Measurements from ENCODE around the gene CCDC8.
"Not testable (repeated sequence)": the region's sequence is repeated elsewhere in the genome, so short reads cannot be mapped to it uniquely, and the experiment has no call there.

GRCh38 chr19:46433470-46433869 is 20.1 kb upstream of the CCDC8 start:
- not testable (repeated sequence) for TF ChIP-seq CTCF (IDR thresholded peaks at IDR 0.05); POLR2A (IDR thresholded peaks at IDR 0.05; ENCODE audit: low read depth)
